HepG2 (cell line): ENCODE results near the gene ZNF524. TPM values are rescaled to one million over a fixed set of nuclear protein-coding genes. Genes with fewer than 3 reads are reported as not detected.

ENCODE experiments used
- BHLHE40 ChIP-seq: IDR thresholded peaks from 2 replicates; pipeline ENCODE4 v1.6.1; 2011; ENCODE audit warnings: low read length, improper control_type of control experiment
- FOXC1 ChIP-seq: sonication (generic); formaldehyde crosslinking; IDR thresholded peaks from 2 replicates; pipeline ENCODE4 v1.8.0; 2022; ENCODE audit warnings: mild to moderate bottlenecking, missing genetic modification reagents, borderline replicate concordance
- HCFC1 ChIP-seq: fragments of 150-350 bp; IDR thresholded peaks from 2 replicates; pipeline ENCODE4 v1.6.1; 2014; ENCODE audit warnings: low read depth, low read length
- KAT2B ChIP-seq: fragments of 150-350 bp; IDR thresholded peaks from 2 replicates; pipeline ENCODE4 v1.6.1; 2014; ENCODE audit warnings: low read depth, low read length, borderline replicate concordance
- MAFF ChIP-seq: IDR thresholded peaks from 2 replicates; pipeline ENCODE4 v1.6.1; 2011; ENCODE audit warnings: low read depth, low read length, improper control_type of control experiment
- MED8 ChIP-seq: sonication (generic); formaldehyde crosslinking; IDR thresholded peaks from 2 replicates; pipeline ENCODE4 v1.8.1; 2023; ENCODE audit warnings: mild to moderate bottlenecking, missing genetic modification reagents; ENCODE audit not compliant: insufficient replicate concordance
- MLXIP ChIP-seq: sonication (generic); formaldehyde crosslinking; IDR thresholded peaks from 2 replicates; pipeline ENCODE4 v1.9.0; 2021; ENCODE audit warnings: missing genetic modification reagents, borderline replicate concordance
- NPAS2 ChIP-seq: sonication (generic); formaldehyde crosslinking; IDR thresholded peaks from 2 replicates; pipeline ENCODE4 v1.8.0; 2022; ENCODE audit warnings: mild to moderate bottlenecking, missing genetic modification reagents, borderline replicate concordance
- SMAD3 ChIP-seq: sonication (generic); formaldehyde crosslinking; IDR thresholded peaks from 2 replicates; pipeline ENCODE4 v1.4.0; 2020; ENCODE audit warnings: missing genetic modification reagents
- SP2 ChIP-seq: sonication (generic); formaldehyde crosslinking; IDR thresholded peaks from 2 replicates; pipeline ENCODE4 v1.5.1; 2020; ENCODE audit warnings: mild to moderate bottlenecking, missing genetic modification reagents
- ZFP82 ChIP-seq: sonication (generic); formaldehyde crosslinking; IDR thresholded peaks from 2 replicates; pipeline ENCODE4 v1.5.1; 2020; ENCODE audit warnings: mild to moderate bottlenecking, missing genetic modification reagents, borderline replicate concordance
- ZHX2 ChIP-seq, 2 experiments: sonication (generic) in 1 of 2; formaldehyde crosslinking in 1 of 2; IDR thresholded peaks; 2 replicates each; pipeline versions ENCODE4 v1.6.1 to v1.9.0; 2014 to 2022; ENCODE audit warnings: antibody characterized with exemption in 1 of 2, borderline replicate concordance in 1 of 2, inconsistent platforms in 1 of 2, low read depth in 1 of 2, missing genetic modification reagents in 1 of 2
- ZNF546 ChIP-seq: sonication (generic); formaldehyde crosslinking; conservative IDR thresholded peaks from 2 replicates; pipeline ENCODE4 v1.8.1; 2023; ENCODE audit warnings: mild to moderate bottlenecking, missing genetic modification reagents
- ZNF570 ChIP-seq: sonication (generic); formaldehyde crosslinking; IDR thresholded peaks from 2 replicates; pipeline ENCODE4 v1.4.0; 2020; ENCODE audit warnings: mild to moderate bottlenecking, missing genetic modification reagents, borderline replicate concordance
- ZNF615 ChIP-seq: sonication (generic); formaldehyde crosslinking; IDR thresholded peaks from 2 replicates; pipeline ENCODE4 v1.5.0; 2020; ENCODE audit warnings: mild to moderate bottlenecking, missing genetic modification reagents, borderline replicate concordance
- ZNF766 ChIP-seq: sonication (generic); formaldehyde crosslinking; IDR thresholded peaks from 2 replicates; pipeline ENCODE4 v1.5.0; 2020; ENCODE audit warnings: missing genetic modification reagents, borderline replicate concordance
- polyA plus RNA-seq, 8 experiments: library from polyadenylated mRNA; depleted of rRNA in 3 of 8; stranded (reverse) in 7 of 8; unstranded in 1 of 8; fragments of >200 nt; fragmentation: Illumina TruSeq in 4 of 8; extraction: Trizol in 4 of 8; gene quantifications; 2 replicates each; pipeline versions ENCODE4 v1.2.1 to v1.2.3, GENCODE V29; 2011 to 2016; ENCODE audit warnings: low read depth in 4 of 8, missing spikeins in 1 of 8, mixed read lengths in 1 of 8; ENCODE audit not compliant: insufficient read depth in 1 of 8
- total RNA-seq, 5 experiments: library from RNA; depleted of rRNA; stranded (reverse); fragments of >200 nt; fragmentation: Illumina TruSeq; extraction: Trizol; gene quantifications; 2 replicates each; pipeline ENCODE4 v1.2.3, GENCODE V29; 2016; ENCODE audit warnings: low read depth in 1 of 5
- TF ChIP-seq, protein P1 (sequence below): IDR thresholded peaks from 2 replicates; pipeline ENCODE4 v1.6.1; 2016
- TF ChIP-seq, protein P2 (sequence below): fragments of 450-650 bp; IDR thresholded peaks from 2 replicates; pipeline ENCODE4 v1.6.1; 2016

Gene ZNF524
- total and polyA plus RNA-seq, 2 of the 13 experiments (the other 11 are each of a cell fraction or from before 2014, with no cell fraction given), result 3.2 to 4.6 TPM

DNA sequence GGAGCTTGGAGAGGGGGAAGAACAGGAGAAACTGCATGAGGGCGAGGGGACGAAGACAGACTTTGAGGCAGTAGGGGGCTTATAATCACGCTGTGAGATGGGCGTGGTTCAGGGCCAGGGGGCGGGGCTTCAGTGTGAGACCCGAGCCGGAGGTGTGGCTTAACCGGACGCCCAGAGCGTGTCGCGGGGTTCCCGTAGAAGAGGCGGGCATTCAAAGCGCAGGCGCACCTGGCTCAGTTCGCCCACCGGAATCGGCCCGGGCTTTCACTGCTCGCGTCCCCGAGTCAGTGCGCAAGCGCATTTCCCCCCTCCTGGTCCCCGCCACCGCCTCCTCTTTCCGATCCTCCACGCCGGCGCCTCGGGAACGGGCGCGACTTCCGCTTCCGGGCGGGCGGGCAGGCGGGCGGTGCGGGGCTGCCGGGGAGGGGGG lies 5.1 kb downstream of the ZNF524 start (continued):
- TF ChIP-seq MAFF (no peak), NPAS2 (CRISPR knock-in tag) (no peak), ZFP82 (CRISPR knock-in tag) (no peak), FOXC1 (peak; percentile 60; the same call in 1 of the 2 replicates), ZNF766 (CRISPR knock-in tag) (no peak), SP2 (CRISPR knock-in tag) (peak; percentile 63; the same call in 1 of the 2 replicates), MED8 (no peak), ZNF546 (CRISPR knock-in tag) (no peak), MLXIP (CRISPR knock-in tag) (no peak), ZNF570 (CRISPR knock-in tag) (no peak), BHLHE40 (no peak), SMAD3 (CRISPR knock-in tag) (no peak), KAT2B (no peak), ZHX2 (IDR thresholded peaks at IDR 0.05; ENCODE audit: low read depth) (no peak), ZHX2 (CRISPR knock-in tag; IDR thresholded peaks at IDR 0.05; ENCODE audit: borderline replicate concordance) (no peak), HCFC1 (peak; percentile 42; the same call in 1 of the 2 replicates), ZNF615 (CRISPR knock-in tag) (no peak)
- TF ChIP-seq, protein P1, sequence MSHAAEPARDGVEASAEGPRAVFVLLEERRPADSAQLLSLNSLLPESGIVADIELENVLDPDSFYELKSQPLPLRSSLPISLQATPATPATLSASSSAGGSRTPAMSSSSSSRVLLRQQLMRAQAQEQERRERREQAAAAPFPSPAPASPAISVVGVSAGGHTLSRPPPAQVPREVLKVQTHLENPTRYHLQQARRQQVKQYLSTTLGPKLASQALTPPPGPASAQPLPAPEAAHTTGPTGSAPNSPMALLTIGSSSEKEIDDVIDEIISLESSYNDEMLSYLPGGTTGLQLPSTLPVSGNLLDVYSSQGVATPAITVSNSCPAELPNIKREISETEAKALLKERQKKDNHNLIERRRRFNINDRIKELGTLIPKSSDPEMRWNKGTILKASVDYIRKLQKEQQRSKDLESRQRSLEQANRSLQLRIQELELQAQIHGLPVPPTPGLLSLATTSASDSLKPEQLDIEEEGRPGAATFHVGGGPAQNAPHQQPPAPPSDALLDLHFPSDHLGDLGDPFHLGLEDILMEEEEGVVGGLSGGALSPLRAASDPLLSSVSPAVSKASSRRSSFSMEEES, result no peak
- TF ChIP-seq, protein P2, sequence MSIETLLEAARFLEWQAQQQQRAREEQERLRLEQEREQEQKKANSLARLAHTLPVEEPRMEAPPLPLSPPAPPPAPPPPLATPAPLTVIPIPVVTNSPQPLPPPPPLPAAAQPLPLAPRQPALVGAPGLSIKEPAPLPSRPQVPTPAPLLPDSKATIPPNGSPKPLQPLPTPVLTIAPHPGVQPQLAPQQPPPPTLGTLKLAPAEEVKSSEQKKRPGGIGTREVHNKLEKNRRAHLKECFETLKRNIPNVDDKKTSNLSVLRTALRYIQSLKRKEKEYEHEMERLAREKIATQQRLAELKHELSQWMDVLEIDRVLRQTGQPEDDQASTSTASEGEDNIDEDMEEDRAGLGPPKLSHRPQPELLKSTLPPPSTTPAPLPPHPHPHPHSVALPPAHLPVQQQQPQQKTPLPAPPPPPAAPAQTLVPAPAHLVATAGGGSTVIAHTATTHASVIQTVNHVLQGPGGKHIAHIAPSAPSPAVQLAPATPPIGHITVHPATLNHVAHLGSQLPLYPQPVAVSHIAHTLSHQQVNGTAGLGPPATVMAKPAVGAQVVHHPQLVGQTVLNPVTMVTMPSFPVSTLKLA, result peak; percentile 21; the same call in 1 of the 2 replicates
